Measurements from ENCODE around the gene TRAPPC12.
"Not testable (repeated sequence)": the region's sequence is repeated elsewhere in the genome, so short reads cannot be mapped to it uniquely, and the experiment has no call there.

Gene TRAPPC12

GRCh38 chr2:3493615-3494007 lies 114.1 kb downstream of the TRAPPC12 start:
- Mint-ChIP-seq H3K27me3 (no peaks in the 10 kb centered on the region), H3K27ac (no peak overlapping the region), H3K4me3 (no peak overlapping the region), H3K9me3 (no peaks in the 10 kb centered on the region), H3K4me1 (peaks cover 7% of the 10 kb centered on the region)
- ATAC-seq (no peak), DNase-seq (no peak)

GRCh38 chr2:3494984-3495666 lies 115.6 kb downstream of the TRAPPC12 start:
- DNase-seq (no peak), ATAC-seq (no peak)
- no peaks in the 10 kb centered on the region for H3K27me3 Mint-ChIP-seq
- peaks cover 7% of the 10 kb centered on the region for H3K4me1 Mint-ChIP-seq
- H3K27ac Mint-ChIP-seq: no peak overlapping the region
- no peak overlapping the region for H3K4me3 Mint-ChIP-seq
- no peaks in the 10 kb centered on the region for H3K9me3 Mint-ChIP-seq

GRCh38 chr2:3496708-3497080 lies 117.2 kb downstream of the TRAPPC12 start:
- not testable (repeated sequence) for ATAC-seq, DNase-seq, H3K9me3 Mint-ChIP-seq, H3K27me3 Mint-ChIP-seq, H3K4me3 Mint-ChIP-seq, H3K27ac Mint-ChIP-seq, H3K4me1 Mint-ChIP-seq

- ATAC-seq (no peak), DNase-seq (no peak)
- Mint-ChIP-seq H3K4me1 (no peaks in the 10 kb centered on the region), H3K27me3 (no peaks in the 10 kb centered on the region), H3K4me3 (no peak overlapping the region), H3K27ac (no peak overlapping the region), H3K9me3 (no peaks in the 10 kb centered on the region)
These were observed 119.4 kb downstream of the TRAPPC12 start for GRCh38 chr2:3498783-3499394.

- H3K4me3 Mint-ChIP-seq: no peak overlapping the region
- H3K9me3 Mint-ChIP-seq: no peaks in the 10 kb centered on the region
- ATAC-seq: no peak
- H3K27me3 Mint-ChIP-seq: no peaks in the 10 kb centered on the region
- no peak for DNase-seq
- peak overlapping the region in 1 of 2 donors; percentile 76 for H3K27ac Mint-ChIP-seq
- H3K4me1 Mint-ChIP-seq: no peaks in the 10 kb centered on the region
These were observed 120.9 kb downstream of the TRAPPC12 start for GRCh38 chr2:3500326-3500899.

- peak overlapping the region in 1 of 2 donors; percentile 1 for H3K27ac Mint-ChIP-seq
- H3K9me3 Mint-ChIP-seq: no peaks in the 10 kb centered on the region
These were observed 123.6 kb downstream of the TRAPPC12 start for GRCh38 chr2:3503046-3503445.

GRCh38 chr2:3503483-3503882 lies 124.0 kb downstream of the TRAPPC12 start:
- Mint-ChIP-seq H3K4me3 (no peak overlapping the region), H3K9me3 (no peaks in the 10 kb centered on the region), H3K27ac (peak overlapping the region in 1 of 2 donors; percentile 1), H3K4me1 (no peaks in the 10 kb centered on the region), H3K27me3 (no peaks in the 10 kb centered on the region)
- ATAC-seq (no peak), DNase-seq (no peak)

More at GRCh38 chr2:3503046-3503445, 123.6 kb downstream of the TRAPPC12 start:
- ATAC-seq (no peak), DNase-seq (no peak)
- no peaks in the 10 kb centered on the region for H3K27me3 Mint-ChIP-seq
- no peaks in the 10 kb centered on the region for H3K4me1 Mint-ChIP-seq
- H3K4me3 Mint-ChIP-seq: no peak overlapping the region

GRCh38 chr2:3504741-3505140 lies 125.2 kb downstream of the TRAPPC12 start:
- DNase-seq: no peak

GRCh38 chr2:3505771-3506170 lies 126.3 kb downstream of the TRAPPC12 start:
- no peaks in the 10 kb centered on the region for H3K4me1 Mint-ChIP-seq
- no peak for DNase-seq
- H3K27me3 Mint-ChIP-seq: no peaks in the 10 kb centered on the region
- no peaks in the 10 kb centered on the region for H3K9me3 Mint-ChIP-seq
- H3K4me3 Mint-ChIP-seq: no peak overlapping the region
- no peak overlapping the region for H3K27ac Mint-ChIP-seq
- no peak for ATAC-seq

More at GRCh38 chr2:3504741-3505140, 125.2 kb downstream of the TRAPPC12 start:
- peak overlapping the region in 1 of 2 donors; percentile 74 for H3K27ac Mint-ChIP-seq
- ATAC-seq: no peak
- H3K4me3 Mint-ChIP-seq: no peak overlapping the region
- no peaks in the 10 kb centered on the region for H3K4me1 Mint-ChIP-seq
- H3K27me3 Mint-ChIP-seq: no peaks in the 10 kb centered on the region
- no peaks in the 10 kb centered on the region for H3K9me3 Mint-ChIP-seq

DNA sequence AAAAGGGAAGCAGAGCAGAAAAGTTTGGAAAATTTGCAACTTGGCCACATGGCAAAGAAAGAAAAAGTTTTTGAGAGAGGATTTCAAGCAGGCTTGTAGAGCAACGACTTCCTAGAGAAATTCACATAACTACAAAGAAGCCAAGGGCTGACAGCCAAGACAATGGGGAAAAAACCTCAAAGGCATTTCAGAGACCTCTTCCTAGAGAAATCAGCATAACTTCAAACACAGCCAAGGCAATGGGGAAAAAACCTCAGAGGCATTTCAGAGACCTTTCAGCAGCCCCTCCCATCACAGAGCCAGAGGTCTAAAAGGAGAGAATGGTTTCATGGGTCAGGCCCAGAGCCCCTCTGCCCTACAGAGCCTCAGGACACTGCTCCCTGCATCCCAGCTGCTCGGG lies 132.6 kb downstream of the TRAPPC12 start:
- ATAC-seq (no peak), DNase-seq (no peak)
- H3K4me3 Mint-ChIP-seq: no peak overlapping the region
- H3K9me3 Mint-ChIP-seq: peaks cover 0 to 8% of the 10 kb centered on the region in 2 donors
- no peaks in the 10 kb centered on the region for H3K4me1 Mint-ChIP-seq
- no peak overlapping the region for H3K27ac Mint-ChIP-seq
- no peaks in the 10 kb centered on the region for H3K27me3 Mint-ChIP-seq

DNA sequence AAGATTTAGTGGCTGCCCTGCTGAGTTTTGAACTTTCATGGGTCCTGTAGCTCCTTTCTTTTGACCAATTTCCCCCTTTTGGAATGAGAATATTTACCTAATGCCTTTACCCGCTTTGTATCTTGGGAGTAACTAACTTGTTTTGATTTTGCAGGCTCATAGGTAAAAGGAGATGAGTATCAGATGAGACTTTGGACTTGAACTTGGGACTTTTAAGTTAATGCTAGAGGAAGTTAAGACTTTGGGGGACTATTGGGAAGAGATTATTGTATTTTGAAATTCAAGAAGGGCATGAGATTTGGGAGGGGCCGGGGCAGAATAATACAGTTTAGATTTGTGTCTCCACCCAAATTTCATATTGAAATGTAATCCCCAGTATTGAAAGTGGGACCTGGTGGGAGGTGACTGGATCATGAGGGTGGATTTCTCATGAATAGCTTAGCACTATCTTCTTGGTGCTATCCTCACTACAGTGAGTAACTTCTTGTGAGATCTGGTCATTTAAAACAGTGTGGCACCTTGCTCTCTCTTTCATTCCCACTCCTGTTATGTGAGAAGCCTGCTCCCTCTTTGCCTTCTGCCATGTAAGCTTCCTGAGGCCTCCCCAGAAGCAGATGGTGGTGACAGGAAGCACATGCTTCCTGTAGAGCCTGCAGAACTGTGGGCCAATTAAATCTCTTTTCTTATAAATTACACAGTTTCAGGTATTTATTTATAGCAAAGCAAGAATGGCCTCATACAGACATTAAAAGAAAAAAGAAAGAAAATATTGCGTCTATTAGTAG lies 133.7 kb downstream of the TRAPPC12 start:
- H3K9me3 Mint-ChIP-seq: peaks cover 0 to 8% of the 10 kb centered on the region in 2 donors
- ATAC-seq (no peak), DNase-seq (no peak)
- H3K4me1 Mint-ChIP-seq: no peaks in the 10 kb centered on the region
- no peak overlapping the region for H3K27ac Mint-ChIP-seq
- H3K27me3 Mint-ChIP-seq: no peaks in the 10 kb centered on the region
- no peak overlapping the region for H3K4me3 Mint-ChIP-seq

DNA sequence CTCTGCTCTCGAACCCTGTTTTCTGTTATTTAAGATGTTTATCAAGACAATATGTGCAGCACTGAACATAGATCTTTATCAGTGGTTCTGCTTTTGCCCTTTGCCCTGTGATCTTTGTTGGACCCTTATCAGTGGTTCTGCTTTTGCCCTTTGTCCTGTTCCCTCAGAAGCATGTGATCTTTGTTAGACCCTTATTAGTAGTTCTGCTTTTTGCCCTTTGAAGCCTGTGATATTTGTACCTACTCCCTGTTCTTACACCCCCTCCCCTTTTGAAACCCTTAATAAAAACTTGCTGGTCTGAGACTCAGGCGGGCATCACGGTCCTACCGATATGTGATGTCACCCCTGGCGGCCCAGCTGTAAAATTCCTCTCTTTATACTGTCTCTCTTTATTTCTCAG lies 135.9 kb downstream of the TRAPPC12 start:
- DNase-seq, H3K27ac Mint-ChIP-seq, ATAC-seq, H3K9me3 Mint-ChIP-seq, H3K4me3 Mint-ChIP-seq, H3K4me1 Mint-ChIP-seq, H3K27me3 Mint-ChIP-seq: not testable (repeated sequence)

DNA sequence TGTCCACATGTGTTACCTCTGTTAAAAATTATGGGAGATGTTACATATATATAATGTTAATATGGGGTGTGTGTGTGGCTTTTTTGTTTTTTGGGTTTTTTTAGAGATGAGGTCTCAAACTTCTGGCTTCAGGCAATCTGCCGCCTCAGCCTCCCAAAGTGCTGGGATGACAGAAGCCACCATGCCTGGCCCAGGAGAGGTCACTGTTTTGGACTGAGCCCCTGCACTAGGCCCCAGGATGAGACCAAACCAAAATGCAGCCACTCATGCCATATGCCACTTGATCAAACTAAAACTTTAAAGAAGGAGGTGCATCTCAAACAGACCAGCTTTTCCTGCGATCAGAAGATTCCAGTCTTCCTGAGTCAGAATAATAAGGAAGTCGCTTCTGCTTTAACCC lies 137.3 kb downstream of the TRAPPC12 start:
- Mint-ChIP-seq H3K4me1 (peaks cover 22% of the 10 kb centered on the region), H3K9me3 (peaks cover 0 to 8% of the 10 kb centered on the region in 2 donors), H3K27me3 (no peaks in the 10 kb centered on the region), H3K4me3 (no peak overlapping the region), H3K27ac (no peak overlapping the region)
- DNase-seq (no peak), ATAC-seq (no peak)

GRCh38 chr2:3517948-3518495 lies 138.5 kb downstream of the TRAPPC12 start:
- Mint-ChIP-seq H3K27me3 (no peaks in the 10 kb centered on the region), H3K4me3 (peak overlapping the region; percentile 80 to 94), H3K4me1 (peaks cover 24% of the 10 kb centered on the region), H3K27ac (peak overlapping the region in 1 of 2 donors; percentile 19), H3K9me3 (peaks cover 0 to 8% of the 10 kb centered on the region in 2 donors)
- DNase-seq: no peak
- no peak for ATAC-seq

- Mint-ChIP-seq H3K9me3 (peaks cover 0 to 8% of the 10 kb centered on the region in 2 donors), H3K4me1 (peaks cover 24% of the 10 kb centered on the region), H3K4me3 (peak overlapping the region; percentile 80 to 94), H3K27me3 (no peaks in the 10 kb centered on the region), H3K27ac (peak overlapping the region; percentile 85 to 96)
- ATAC-seq (peak; percentile 87), DNase-seq (peak; percentile 99)
These were observed 139.2 kb downstream of the TRAPPC12 start for GRCh38 chr2:3518496-3519254.

Data from stimulated activated naive CD8-positive, alpha-beta T cell treated with anti-CD3 and anti-CD28 coated beads, Interleukin-15, amount 100 ng/mL, for 72 hours (primary cell).